ENCODE measurements around the gene GSG1L2.

GSG1L2 gene

DNA sequence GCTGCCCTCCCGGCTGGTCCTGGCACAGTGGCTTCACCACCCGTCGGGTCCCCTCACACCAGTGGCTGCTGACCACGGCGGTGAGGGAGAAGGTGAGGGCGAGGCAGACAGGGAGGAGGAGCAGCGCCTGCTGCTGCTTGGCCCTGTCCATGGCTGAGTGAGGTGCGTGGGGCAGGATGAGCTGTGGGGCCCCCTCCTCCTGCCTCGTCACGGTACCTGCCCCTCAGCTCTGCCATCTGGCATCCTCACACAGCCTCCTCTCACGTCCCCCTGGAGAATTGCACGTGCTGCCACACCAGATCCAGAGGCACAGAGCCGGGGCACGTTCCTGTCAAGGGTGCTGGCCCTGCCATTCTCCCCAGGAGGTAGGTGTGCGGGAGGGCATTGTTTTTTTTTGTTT is at the start of gene GSG1L2:
Gene GSG1L2 (minus strand): TSS at position 159 of the 400 bp plus-strand sequence. CDS start 8 bp downstream, at position 151.
- DNase-seq, result no peak

DNA sequence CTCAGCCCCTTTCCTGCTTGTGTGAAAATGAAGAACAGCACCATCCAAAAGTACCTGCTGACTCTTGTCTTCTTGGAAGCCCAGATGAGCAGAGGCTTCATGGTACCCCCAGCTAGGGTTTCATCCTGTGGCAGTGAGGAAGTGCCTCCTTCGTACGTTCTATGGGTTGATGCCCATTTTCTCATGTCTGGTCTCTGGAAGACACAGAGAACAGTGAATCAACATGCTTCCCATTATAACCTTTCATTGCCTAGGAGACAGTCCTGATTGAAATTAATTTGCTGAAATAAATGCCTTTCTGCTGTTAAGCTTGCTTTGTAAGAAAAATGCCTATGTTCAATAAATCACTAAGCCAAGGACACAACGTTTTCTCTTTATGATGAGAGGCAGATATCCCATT is 46.7 kb upstream of the GSG1L2 start:
- no peak for DNase-seq

DNA sequence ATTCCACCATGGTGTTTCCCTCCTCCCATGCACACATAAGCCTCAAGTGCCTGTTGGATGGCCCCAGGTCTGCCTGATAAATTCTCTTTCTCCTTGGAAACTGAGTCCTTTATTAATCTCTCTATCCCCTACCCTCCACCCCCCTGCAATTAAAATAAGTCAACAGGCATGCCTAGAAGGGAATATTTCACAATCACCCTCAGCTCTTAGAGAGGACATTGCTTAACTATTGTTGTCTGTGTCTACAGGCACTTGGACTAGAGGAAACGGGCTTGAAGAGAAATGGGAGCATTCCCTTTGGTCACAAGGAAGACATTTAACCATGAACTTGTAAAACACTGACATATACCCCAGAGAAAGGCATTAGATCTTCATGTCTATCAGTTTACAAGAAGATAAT is 43.7 kb upstream of the GSG1L2 start:
- DNase-seq, result no peak

DNA sequence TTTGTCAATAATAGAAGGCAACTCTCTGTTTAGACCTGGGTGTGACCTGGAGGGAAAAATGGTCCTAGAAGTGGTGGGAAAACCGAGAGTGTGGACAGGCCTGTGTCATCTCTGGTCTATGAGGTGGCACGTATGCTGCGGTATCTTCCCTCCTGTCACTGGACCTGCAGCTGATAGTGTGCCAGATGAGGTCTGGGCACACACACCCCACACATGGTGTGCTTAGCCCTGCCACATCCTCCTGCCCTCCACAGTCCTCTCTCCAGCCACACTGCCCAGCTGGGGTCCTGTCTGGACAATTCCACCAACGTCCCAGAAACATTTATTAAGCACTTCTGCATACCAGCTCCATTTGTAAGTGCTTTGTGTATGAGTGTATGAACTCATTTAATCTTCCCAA is 41.1 kb upstream of the GSG1L2 start:
- DNase-seq, result no peak

DNA sequence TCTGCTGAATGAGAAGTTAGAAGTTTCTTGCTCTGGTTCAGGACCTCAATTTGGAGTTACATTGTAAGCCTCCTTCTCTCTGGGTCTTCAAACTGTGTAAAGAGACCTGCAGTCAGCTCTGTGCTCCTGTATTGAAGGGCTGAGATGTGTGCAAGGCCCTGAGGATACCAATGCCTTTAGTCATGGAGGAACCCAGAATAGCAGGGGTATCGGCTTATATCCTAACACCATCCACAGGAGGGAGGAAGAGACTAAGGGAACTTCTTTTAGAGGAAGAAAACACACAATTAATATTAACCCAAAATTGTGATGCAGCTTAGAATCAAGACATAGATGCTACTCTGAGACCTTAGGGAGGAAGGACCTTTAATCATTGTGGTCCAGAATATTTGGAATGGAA is 40.3 kb upstream of the GSG1L2 start:
- DNase-seq, result no peak

DNA sequence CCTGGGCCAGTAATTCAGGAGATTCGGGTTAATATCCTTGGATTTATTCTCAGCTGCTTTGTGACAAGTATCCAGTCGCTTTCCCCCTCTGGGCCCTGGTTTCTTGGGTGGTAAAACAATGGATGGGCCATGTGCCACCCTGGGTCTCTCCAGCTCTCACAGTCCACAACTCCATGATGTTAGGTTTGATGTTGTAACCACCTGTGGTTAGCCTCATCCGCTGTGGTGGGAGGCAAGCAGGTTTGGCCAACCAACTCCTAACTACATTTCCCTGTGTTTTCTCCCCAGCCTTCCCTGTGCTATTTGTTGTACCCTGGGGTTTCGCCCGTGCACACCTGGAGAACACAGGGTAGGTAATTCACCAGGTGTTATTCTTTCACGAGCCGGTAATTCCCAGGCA is 39.0 kb upstream of the GSG1L2 start:
- no peak for DNase-seq

DNA sequence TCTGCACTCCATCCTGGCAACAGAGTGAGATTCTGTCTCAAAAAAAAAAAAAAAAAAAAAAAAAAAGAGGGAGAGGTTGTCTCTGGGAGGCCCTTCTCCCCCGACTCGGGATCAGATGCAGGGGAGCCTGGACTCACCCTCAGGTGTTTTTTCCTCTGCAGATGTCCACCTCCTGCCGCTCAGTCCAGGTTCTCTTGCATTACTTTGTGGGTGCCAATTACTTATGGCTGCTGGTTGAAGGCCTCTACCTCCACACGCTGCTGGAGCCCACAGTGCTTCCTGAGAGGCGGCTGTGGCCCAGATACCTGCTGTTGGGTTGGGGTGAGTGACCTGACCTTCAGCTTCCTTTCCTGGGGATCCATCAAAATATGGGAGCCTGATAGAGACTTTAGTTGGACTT is 37.9 kb upstream of the GSG1L2 start:
- DNase-seq, result no peak

DNA sequence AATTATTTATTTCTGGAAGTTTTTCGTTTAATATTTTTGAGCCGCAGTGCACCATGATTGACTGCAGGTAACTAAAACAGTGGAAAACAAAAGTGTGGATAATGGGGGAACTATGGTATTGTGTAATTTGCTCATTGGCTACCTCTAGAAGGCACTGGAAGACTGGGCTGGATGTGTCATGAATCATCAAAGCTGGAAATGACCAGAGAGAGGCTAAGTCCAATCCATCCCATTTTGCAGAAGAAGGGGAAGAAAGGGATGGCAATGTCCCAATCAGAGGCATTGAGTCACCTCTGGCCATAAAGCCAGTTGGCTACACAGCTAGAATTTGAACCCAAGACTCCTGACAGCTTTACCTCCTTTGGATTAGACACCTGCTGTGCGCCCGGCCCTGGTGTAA is 33.2 kb upstream of the GSG1L2 start:
- no peak for DNase-seq

DNA sequence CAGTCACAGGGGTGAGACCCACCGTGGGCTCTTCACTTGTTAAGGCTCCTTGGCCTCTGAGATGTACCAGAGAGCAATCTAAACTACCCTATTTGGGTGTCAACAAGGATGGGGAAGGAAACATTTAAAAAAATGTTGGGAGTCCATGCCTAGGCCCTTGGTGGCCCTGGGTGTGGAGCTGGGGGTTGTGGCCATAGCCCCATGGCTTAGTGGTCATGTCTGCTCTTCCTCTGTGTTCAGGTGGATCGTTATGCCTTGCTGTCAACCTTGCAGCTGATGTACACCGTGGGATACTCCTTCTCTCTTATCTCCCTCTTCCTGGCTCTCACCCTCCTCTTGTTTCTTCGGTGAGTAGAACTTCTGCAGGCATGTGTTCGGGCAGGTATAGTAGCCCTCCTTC is 32.4 kb upstream of the GSG1L2 start:
- no peak for DNase-seq

DNA sequence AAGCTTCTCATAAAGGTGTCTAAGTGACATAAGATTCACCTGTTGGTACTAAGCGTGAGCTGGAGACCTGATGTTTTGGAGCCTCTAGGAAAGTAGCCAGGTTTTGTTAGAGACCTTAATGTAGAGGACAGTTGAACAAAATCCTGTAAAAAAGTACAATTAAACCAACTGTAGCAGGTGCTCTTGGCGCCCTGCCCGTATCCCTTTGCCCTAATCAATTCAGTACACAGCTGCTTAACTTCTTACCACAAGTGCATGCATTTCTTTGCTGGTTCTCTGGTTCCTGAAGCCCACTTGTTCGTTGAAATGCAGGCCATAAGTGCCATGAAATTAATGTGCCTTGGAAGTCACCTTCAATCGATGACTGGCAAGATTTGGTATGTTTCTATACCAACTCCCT is 28.3 kb upstream of the GSG1L2 start:
- no peak for DNase-seq

DNA sequence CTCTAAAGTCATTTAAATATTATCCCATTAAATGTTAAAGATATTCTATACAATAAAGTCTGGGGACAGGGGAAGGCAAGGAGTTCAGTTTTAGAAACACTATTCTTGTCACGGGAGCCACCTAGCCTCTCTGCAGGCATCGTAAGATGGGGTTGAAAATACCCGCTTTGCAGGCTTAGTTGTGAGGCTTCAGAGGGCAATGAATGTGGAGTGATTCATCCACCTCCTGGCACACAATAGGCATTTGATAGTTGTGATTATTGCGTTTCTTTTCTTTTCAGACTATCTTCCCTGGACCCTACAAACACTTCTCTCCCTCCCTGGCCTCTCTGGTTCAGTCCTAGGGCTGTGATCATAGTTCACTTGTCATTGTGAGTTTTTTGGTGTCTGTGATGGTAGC is 23.4 kb upstream of the GSG1L2 start:
- no peak for DNase-seq

DNA sequence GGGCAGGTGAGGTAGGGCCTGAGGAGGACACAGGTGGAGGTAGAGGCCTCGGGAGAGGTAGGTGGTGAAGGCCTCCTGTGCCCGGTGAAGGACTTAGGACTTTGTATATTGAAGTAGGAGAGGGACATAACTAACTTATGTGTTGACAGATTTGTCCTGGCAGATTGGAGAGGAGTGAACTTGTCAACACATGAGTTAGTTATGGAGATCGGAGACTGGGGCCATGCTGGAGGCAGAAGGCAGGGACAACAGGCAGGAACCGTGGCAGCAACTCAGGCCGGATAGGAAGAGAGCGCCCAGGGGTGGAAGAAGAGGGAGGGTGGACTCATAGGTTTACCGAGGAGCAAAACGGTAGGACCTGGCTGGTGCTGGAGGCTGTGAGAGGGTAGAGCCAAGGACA is 22.3 kb upstream of the GSG1L2 start:
- no peak for DNase-seq

DNA sequence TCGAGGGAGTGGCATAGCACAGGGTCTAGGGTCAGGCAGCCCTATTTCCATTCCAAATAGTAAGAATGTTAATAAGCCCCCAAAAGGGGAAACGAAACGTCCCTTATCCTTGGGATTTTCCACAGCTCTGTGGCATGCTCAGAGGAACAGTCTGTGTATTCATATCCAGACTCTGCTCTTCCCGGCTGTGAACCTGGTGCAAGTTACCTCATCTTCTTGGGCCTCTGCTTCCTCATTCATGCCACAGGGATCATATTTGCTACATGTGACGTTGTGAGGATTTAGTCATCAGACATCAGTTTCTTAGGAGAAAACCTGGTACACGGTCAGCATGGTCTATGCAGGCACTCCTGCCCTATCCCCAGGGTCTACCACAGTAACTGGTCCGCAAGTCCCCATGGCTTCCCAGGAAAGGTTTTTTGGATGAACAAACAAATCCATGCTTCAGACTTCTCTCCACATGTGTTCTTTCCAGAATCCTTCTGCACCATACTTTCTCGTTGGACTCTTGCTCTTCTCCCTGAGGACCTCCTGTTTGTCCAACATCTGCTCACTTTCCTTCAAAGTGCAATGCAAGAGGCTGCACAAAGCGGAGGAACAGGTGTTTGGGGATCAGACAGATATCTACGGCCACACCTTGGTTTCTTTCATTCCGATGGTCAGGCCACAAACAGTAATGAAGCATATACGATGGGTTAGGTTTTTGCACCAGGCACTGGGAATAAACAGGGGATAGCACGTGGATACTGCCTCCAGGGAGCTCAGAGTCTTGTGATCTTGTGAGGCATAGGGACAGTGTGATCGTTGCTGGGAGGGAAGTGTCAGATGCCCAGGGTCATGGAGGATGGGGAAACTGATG is 21.5 kb upstream of the GSG1L2 start:
- DNase-seq, result no peak

DNA sequence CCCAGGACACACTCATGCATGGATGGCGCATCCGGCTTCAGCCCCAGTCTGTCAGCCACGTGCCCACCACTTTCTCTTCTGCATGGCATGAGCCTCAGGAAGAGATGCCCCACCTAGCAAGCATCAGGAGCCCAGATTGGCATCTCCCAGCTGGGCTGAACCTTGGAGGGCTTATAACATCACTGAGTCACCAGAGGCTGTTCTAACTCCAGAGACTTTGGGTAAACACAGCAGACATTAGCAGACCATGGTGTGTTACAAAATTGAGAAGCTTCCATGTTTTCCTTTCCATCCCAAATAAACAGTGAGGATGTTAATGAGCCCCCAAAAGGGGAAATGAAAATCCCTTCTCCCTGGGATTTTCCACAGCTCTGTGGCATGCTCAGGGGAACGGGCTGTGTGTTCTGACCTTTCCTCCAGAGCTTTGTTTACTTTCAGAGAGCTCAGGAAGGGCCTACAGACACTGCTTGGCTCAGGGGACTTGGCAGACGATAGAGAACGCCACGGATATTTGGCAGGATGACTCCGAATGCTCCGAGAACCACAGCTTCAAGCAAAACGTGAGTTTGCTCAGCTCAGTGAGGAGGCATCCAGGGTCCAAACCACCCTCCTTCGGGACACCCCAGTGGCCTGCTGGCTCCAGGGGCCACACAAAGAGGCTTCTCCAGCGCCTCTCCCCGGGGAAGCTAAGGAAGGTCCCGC is 20.3 kb upstream of the GSG1L2 start:
- DNase-seq, result peak; percentile 40

DNA sequence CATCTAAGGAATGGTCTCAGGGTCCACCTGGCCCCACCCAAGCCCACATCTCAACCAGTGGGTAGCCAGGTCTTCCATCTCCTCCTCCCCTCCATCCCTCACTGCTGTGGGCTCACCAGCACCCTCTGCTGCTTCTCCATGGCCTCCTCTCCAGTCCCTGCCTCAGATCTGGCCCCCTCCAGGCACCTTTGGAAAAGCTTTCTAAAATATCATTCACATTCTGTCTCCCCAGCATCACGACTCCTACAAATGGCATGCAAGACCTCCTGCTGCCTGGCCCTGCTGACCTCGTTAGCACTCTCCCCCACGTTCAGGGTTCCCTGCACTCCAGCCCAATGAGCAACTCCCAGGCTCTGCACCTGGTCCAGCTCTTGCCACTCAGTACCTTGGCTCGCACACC is 17.6 kb upstream of the GSG1L2 start:
- DNase-seq, result peak; percentile 40

DNA sequence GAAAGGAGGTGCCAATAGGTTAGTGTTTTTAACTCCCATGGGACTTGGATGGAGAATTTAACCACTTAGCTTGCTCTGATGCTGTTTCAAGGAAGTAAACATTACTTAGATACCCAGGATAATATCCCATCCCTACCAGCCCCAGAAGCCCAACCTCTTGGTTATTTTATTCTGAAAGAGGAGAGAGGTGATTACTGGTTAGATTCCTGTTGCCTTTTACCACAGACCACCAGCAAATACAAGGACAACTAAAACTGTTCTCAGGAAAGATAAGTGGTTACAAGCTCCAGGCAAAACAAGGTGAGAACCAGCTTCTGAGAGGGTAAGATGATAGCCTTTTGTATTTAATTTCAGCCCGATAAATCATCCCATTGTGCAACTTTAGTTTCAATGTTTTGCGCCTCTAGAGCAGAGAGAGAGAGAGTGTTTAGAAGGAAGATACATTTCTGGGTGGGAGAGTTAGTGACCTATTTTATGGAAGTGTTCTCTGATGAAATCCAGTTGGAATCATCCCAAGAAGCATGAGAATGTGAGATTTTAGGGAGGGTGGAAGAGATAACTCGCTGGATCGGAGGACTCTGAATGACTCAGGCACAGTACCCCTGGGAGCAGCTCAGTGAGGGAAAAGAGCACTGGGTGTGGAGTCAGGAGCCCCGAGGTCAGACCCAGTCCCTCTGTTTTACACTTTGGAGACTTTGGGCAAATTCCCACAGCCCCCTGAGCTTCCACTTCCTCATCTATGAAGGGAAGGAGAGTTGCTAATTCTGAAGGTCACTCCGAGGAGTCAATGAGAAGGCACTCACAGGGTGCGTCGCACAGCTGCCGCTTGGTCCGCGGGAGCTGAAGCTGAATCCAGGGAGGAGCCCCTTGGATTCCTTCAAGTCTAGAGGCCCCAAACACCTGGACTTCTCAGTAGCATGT is 15.9 kb upstream of the GSG1L2 start:
- peak; percentile 92 for DNase-seq

DNA sequence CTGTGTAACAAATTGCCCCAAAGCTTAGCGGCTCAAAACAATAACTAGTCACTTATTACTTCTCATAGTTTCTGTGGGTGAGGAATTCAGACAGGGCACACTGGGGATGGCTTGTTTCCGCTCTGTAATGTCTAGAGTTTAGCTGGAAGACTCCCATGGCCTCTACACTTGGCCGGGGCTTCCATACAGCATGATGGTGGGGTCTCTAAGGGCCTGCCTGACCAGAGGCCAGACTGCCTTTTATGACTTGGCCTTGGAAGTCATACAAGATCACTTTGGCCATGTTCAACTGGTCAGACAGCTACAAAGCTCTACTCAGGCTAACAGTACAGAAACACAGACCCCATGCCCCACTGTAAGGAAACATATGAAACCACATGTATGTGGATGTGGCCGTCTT is 12.0 kb upstream of the GSG1L2 start:
- DNase-seq, result no peak

DNA sequence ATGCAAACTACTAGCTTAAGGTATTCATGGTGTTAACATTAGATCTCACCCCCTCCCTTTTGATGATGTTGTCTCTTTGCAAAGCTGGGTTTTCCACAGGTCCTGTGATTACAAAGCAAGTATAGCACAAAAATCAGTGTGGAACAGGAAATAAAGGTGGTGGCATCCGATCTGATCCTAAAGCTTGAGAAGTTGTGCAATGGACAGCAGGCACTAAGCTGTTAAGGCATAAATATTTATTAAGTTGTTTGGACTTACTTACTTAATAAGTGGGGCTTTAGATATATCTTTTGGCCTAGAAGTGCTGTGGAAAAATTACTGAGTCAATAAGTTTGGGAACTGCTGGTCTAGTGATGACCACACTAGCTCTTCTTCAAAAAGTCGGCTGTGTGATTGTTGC is 8.8 kb upstream of the GSG1L2 start:
- DNase-seq, result no peak

DNA sequence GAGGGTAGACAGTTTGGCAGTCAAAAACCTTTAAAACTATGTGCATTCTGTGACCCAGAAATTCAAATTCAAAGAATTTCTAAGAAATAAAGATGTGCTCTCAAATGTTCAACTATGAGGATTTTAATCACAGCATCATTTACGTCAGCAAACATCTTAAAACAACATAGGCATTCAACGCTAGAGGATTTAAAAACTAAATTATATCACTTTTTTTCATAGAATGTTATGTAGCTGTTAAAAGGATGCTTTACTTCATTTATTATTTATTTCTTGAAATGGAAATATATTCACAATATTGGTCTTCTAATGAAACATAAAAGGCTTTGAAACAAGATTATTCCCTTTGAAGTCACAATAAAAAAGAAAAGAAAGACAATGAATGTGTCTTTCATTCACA is 7.5 kb upstream of the GSG1L2 start:
- no peak for DNase-seq

DNA sequence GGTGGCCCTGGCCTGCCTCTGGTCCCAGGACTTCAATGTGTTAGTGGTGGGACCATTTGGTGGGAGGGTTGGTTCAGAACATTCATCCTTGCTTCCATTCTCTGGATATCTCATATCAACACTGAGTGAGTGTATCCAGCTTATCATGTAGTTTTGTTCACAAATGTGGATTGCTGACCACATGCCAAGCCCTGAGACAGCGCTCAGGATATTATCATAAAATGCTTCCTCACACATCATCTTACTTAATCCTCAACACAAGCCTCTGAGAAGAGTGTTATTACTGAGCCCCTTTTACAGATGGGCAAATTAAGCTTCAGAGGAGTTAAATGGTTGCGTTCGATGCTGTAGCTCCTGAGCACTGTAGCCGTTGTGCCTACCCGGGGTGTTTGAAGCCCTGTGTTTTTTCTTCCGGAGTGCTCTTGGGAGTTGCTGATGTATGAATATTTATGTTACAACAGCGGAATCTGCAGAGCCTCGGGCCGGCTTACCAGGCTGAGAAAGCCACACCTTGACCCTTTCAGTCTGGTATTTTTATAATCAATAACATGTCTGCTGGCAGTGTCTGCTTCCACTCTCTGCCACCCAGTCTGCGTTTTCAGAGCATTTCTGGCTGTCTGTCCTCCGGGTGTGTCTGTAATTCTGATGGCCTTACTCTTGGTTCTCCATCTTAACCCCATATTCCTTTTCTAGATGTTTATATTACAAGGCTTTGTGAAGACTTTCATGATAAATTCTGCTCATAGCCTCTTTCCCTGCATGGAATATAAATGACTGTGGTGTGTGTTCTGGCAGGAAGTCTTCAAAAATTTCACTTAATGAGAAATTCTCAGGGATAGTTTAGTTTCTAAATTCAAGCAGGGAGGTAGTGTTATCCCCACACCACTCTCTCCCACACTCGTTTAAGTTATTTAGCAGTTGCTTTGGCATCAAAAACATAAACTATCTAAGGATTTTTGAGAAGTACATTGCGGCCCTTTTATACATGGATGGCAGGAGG is 6.7 kb upstream of the GSG1L2 start:
- DNase-seq, result no peak

DNA sequence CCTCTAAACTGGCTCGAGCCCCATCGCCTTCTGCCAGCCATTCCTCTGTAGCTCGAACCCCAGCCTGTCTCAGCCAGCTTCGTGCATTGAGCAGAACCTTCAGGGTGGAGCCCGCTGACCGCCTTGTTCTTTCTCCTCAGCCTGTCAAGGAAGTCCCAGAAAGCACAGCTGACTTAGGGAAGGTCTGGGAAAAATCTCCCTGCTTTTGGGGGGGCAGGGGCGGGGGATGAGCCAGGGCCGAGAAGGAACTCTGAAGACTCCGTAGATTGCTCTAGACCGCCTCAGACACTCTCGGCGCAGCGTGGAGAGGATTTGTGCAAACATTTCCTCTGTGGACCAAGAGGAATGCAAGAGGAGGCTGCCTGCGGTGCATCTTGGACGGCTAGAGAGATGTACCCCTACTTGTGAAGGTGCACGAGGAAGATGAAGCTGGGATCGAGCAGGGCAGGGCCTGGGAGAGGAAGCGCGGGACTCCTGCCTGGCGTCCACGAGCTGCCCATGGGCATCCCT is 3.8 kb upstream of the GSG1L2 start, which contains the start of gene GLP2R:
Gene GLP2R (plus strand): TSS at position 284 of the 510 bp plus-strand sequence. CDS start 140 bp downstream, at position 424.
- no peak for DNase-seq
